Measurements from ENCODE around the gene OR2G2. TPM values are rescaled to one million over a fixed set of nuclear protein-coding genes. Genes with fewer than 3 reads are reported as not detected.

The OR2G2 gene
- total and polyA plus RNA-seq, 8 donors: not detected

GRCh38 chr1:247578946-247579460, 9.2 kb upstream of the OR2G2 start:
- Histone ChIP-seq H3K4me1 (no peaks in the 10 kb centered on the region), H3K27ac (no peak overlapping the region), H3K36me3 (no peaks in the 10 kb centered on the region), H3K9me3 (no peaks in the 10 kb centered on the region), H3K27me3 (no peaks in the 10 kb centered on the region), H3K4me3 (no peak overlapping the region)
- no peak for DNase-seq
- intact Hi-C loops (cut with DNase I): no loop called here
- WGBS, 2 donors: 37 to 45% methylated on average over 5 of the region's 5 CpGs
- no peak for TF ChIP-seq CTCF (IDR thresholded peaks at IDR 0.05)
- FAIRE-seq: no peak
- ATAC-seq: no peak

GRCh38 chr1:247605286-247605685, 17.1 kb downstream of the OR2G2 start, which contains the start of gene OR2G3:
OR2G3 (plus strand) TSS chr1:247605586; CDS start chr1:247605586, 0 bp downstream.
- no peak for ATAC-seq
- WGBS, 2 donors: 50 to 75% methylated on average over 2 of the region's 2 CpGs
- no peak for TF ChIP-seq CTCF (IDR thresholded peaks at IDR 0.05)
- H3K27me3 ChIP-seq: no peaks in the 10 kb centered on the region
- intact Hi-C loops (cut with DNase I): no loop called here
- H3K27ac ChIP-seq: no peak within 1 kb of the TSS
- FAIRE-seq: no peak
- no peak within 1 kb of the TSS for H3K4me3 ChIP-seq
- no peaks in the 10 kb centered on the region for H3K4me1 ChIP-seq
- no peaks in the 10 kb centered on the region for H3K9me3 ChIP-seq
- no peak for DNase-seq
- H3K36me3 ChIP-seq: no peaks in the 10 kb centered on the region

- intact Hi-C loops (cut with DNase I): no loop called here
- Histone ChIP-seq H3K27me3 (no peaks in the 10 kb centered on the region), H3K36me3 (no peaks in the 10 kb centered on the region), H3K4me3 (no peak overlapping the region), H3K27ac (no peak overlapping the region), H3K4me1 (no peaks in the 10 kb centered on the region), H3K9me3 (no peaks in the 10 kb centered on the region)
- TF ChIP-seq CTCF (IDR thresholded peaks at IDR 0.05): no peak
- no peak for DNase-seq
- WGBS, 2 donors: 18 to 32% methylated on average over 1 of the region's 1 CpG
- ATAC-seq: no peak
- FAIRE-seq: no peak
These were observed 25.2 kb downstream of the OR2G2 start for GRCh38 chr1:247613405-247613804.

- peak in 1 of 6 donors; percentile 45 for DNase-seq
- Histone ChIP-seq H3K9me3 (no peaks in the 10 kb centered on the region), H3K4me1 (no peaks in the 10 kb centered on the region), H3K4me3 (no peak overlapping the region), H3K27me3 (no peaks in the 10 kb centered on the region), H3K27ac (no peak overlapping the region), H3K36me3 (no peaks in the 10 kb centered on the region)
- FAIRE-seq: no peak
- no peak for ATAC-seq
- intact Hi-C loops (cut with DNase I): no loop called here
- 63 to 75% methylated on average over 5 of the region's 5 CpGs for WGBS, 2 donors
- TF ChIP-seq CTCF (IDR thresholded peaks at IDR 0.05): no peak
These were observed 26.5 kb downstream of the OR2G2 start for GRCh38 chr1:247614625-247615024.

GRCh38 chr1:247627951-247628350, 39.8 kb downstream of the OR2G2 start:
- Histone ChIP-seq H3K4me1 (no peaks in the 10 kb centered on the region), H3K9me3 (no peaks in the 10 kb centered on the region), H3K36me3 (no peaks in the 10 kb centered on the region), H3K27ac (no peak overlapping the region), H3K27me3 (no peaks in the 10 kb centered on the region), H3K4me3 (no peak overlapping the region)
- TF ChIP-seq CTCF (IDR thresholded peaks at IDR 0.05): no peak
- DNase-seq (no peak), FAIRE-seq (no peak), ATAC-seq (no peak)
- 30 to 33% methylated on average over 3 of the region's 3 CpGs for WGBS, 2 donors
- intact Hi-C loops (cut with DNase I): no loop called here
